Glutamatergic neuron (in vitro differentiated cells): ENCODE results near the gene PEX10. TPM values are rescaled to one million over a fixed set of nuclear protein-coding genes. Genes with fewer than 3 reads are reported as not detected.
A peak's percentile ranks its signal among the peaks of the same experiment; 100 is the strongest.
"Not testable (repeated sequence)": the region's sequence is repeated elsewhere in the genome, so short reads cannot be mapped to it uniquely, and the experiment has no call there.

ENCODE experiments used
- DNase-seq: peaks from one replicate; pipeline ENCODE4 v3.0.0; 2022
- H3K27ac Mint-ChIP-seq: one replicate; pipeline ENCODE4 v1.8.0; 2020; ENCODE audit warnings: mild to moderate bottlenecking, mixed read lengths, inconsistent platforms; ENCODE audit not compliant: unreplicated experiment
- H3K27me3 Mint-ChIP-seq: one replicate; pipeline ENCODE4 v1.8.0; 2020; ENCODE audit warnings: mild to moderate bottlenecking, moderate library complexity, mixed read lengths, inconsistent platforms; ENCODE audit not compliant: unreplicated experiment
- H3K36me3 Mint-ChIP-seq: one replicate; pipeline ENCODE4 v1.8.0; 2020; ENCODE audit warnings: mild to moderate bottlenecking, mixed read lengths, inconsistent platforms; ENCODE audit not compliant: unreplicated experiment
- H3K4me1 Mint-ChIP-seq: one replicate; pipeline ENCODE4 v1.8.0; 2020; ENCODE audit warnings: mild to moderate bottlenecking, low read depth, mixed read lengths, inconsistent platforms; ENCODE audit not compliant: unreplicated experiment
- H3K4me3 Mint-ChIP-seq: one replicate; pipeline ENCODE4 v1.8.0; 2020; ENCODE audit warnings: mild to moderate bottlenecking, mixed read lengths, inconsistent platforms; ENCODE audit not compliant: unreplicated experiment
- H3K9me3 Mint-ChIP-seq: one replicate; pipeline ENCODE4 v1.8.0; 2020; ENCODE audit warnings: mild to moderate bottlenecking, moderate library complexity, mixed read lengths, inconsistent platforms; ENCODE audit not compliant: unreplicated experiment
- total RNA-seq: library from RNA; stranded (reverse); fragmentation: NEBNext Ultra II Directional; extraction: Animal tissue kit (Norgen Biotek cat#: 25700); gene quantifications from one replicate; pipeline ENCODE4 v1.2.1, GENCODE V29; 2021; ENCODE audit not compliant: unreplicated experiment
- TF ChIP-seq, protein P1 (sequence below): fragments of 200-600 bp; sonication (generic); IDR thresholded peaks from one replicate; pipeline ENCODE4 v1.5.0; 2021; ENCODE audit not compliant: partially characterized antibody, unreplicated experiment

The PEX10 gene
- total RNA-seq, 1 donor from 2014 or later = 14.0 TPM

DNA sequence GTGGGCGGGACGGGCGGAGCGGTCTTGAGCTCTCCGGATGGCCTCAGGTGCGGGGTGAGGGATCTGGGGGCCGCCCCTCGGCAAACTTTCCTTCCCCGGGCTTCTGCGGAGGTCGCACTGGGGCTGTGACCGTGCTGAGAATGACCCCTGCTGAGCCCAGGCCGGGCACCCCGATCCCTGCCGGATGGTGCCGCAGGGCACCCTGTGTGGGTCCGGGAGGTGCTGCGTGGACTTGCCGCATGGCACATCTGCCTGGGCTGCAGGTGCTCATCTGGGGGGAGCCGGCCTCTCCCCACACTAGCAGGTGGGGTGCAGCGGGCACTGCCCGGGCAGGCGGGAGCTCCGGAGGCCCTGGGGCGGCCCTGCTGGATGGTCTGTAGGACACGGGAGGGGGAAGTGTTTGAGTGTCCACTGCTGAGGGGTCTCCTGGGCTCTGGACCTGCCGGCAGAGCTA, 31.8 kb upstream of the PEX10 start:
- Mint-ChIP-seq H3K36me3 (no peaks in the 10 kb centered on the region), H3K4me3 (no peak overlapping the region), H3K27me3 (peaks cover 4% of the 10 kb centered on the region), H3K9me3 (peaks cover 8% of the 10 kb centered on the region), H3K4me1 (peaks cover 16% of the 10 kb centered on the region), H3K27ac (no peak overlapping the region)
- TF ChIP-seq, protein P1, sequence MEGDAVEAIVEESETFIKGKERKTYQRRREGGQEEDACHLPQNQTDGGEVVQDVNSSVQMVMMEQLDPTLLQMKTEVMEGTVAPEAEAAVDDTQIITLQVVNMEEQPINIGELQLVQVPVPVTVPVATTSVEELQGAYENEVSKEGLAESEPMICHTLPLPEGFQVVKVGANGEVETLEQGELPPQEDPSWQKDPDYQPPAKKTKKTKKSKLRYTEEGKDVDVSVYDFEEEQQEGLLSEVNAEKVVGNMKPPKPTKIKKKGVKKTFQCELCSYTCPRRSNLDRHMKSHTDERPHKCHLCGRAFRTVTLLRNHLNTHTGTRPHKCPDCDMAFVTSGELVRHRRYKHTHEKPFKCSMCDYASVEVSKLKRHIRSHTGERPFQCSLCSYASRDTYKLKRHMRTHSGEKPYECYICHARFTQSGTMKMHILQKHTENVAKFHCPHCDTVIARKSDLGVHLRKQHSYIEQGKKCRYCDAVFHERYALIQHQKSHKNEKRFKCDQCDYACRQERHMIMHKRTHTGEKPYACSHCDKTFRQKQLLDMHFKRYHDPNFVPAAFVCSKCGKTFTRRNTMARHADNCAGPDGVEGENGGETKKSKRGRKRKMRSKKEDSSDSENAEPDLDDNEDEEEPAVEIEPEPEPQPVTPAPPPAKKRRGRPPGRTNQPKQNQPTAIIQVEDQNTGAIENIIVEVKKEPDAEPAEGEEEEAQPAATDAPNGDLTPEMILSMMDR = no peak
- no peak for DNase-seq

GRCh38 chr1:2443277-2444137, 31.1 kb upstream of the PEX10 start:
- TF ChIP-seq, protein P1 = no peak
- no peak overlapping the region for H3K4me3 Mint-ChIP-seq
- H3K27me3 Mint-ChIP-seq = peaks cover 4% of the 10 kb centered on the region
- H3K9me3 Mint-ChIP-seq = peaks cover 8% of the 10 kb centered on the region
- no peaks in the 10 kb centered on the region for H3K36me3 Mint-ChIP-seq
- no peak overlapping the region for H3K27ac Mint-ChIP-seq
- H3K4me1 Mint-ChIP-seq = peaks cover 16% of the 10 kb centered on the region
- peak; percentile 77 for DNase-seq

DNA sequence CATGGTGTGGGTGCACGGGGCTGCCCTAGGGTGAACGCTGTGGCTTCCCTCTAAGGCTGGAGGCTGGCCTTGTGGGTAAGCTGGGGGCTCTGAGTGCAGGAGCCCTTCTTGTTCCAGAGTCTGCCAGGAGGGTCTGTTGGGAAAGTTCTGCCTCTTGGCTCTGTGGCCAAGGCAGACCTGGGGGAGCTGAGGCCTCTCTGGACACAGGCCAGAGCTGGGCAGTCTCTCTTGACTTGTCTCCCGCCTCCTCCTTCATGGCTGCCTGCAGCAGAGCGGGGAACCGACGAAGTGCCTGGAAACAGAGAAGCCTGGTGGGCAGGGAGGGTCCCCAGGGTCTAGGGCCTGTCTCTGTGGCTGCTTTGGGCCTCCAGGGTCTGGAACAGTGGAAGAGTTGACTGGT, 30.3 kb upstream of the PEX10 start:
- TF ChIP-seq, protein P1 = no peak
- Mint-ChIP-seq H3K36me3 (no peaks in the 10 kb centered on the region), H3K4me1 (peaks cover 17% of the 10 kb centered on the region), H3K4me3 (no peak overlapping the region), H3K27me3 (peaks cover 4% of the 10 kb centered on the region), H3K27ac (no peak overlapping the region), H3K9me3 (peaks cover 6% of the 10 kb centered on the region)
- no peak for DNase-seq

DNA sequence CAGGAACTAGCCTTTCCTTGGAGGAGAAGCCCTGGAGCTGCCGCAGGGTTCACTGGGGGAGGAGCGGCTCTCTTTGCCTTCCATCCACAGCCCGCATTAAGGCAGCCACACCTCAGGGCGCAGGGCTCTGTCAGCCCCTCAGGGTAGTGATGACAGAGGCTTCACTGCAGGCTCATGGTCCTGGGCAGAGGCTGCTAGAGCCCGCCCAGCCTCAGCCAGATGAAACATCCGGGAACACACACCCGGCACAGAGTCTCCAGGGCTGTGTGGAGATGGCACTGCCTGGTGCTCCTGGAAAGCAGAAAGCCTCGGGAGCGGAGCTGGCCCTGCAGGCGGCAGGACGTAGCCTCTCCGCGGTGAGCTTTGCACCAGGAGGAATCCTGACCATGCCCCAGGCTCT, 29.4 kb upstream of the PEX10 start:
- no peak overlapping the region for H3K4me3 Mint-ChIP-seq
- H3K4me1 Mint-ChIP-seq = peaks cover 15% of the 10 kb centered on the region
- H3K36me3 Mint-ChIP-seq = no peaks in the 10 kb centered on the region
- no peak for DNase-seq
- peaks cover 4% of the 10 kb centered on the region for H3K27me3 Mint-ChIP-seq
- H3K9me3 Mint-ChIP-seq = peaks cover 6% of the 10 kb centered on the region
- H3K27ac Mint-ChIP-seq = no peak overlapping the region
- TF ChIP-seq, protein P1 = no peak

GRCh38 chr1:2440346-2440745, 28.0 kb upstream of the PEX10 start:
- H3K4me1 Mint-ChIP-seq = peaks cover 15% of the 10 kb centered on the region
- not testable (repeated sequence) for H3K27ac Mint-ChIP-seq

More at GRCh38 chr1:2440346-2440745, 28.0 kb upstream of the PEX10 start:
- H3K9me3 Mint-ChIP-seq, DNase-seq, H3K36me3 Mint-ChIP-seq, H3K4me3 Mint-ChIP-seq, H3K27me3 Mint-ChIP-seq: not testable (repeated sequence)
